ENCODE data around the gene NR2E1.

Gene NR2E1

DNA sequence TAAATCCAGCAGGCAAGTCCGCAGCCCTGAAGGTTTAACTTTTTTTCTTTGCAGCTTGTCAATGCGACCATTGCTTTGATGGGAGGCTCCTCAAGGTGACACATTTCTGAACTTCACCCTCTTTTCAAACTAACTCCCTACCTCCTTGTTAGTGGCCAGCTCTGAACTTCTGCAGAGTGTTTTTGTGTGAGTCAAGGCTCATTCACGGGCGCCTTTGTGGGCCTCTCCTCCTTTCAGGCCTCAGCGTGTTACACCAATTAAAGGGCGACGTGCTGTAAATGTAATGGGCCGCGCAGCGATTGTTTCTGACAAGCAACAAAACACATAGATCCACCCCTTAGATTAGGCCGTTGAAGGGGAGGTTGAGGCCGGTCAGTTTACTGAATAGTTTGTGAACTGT lies 45.5 kb upstream of the NR2E1 start:
- TF ChIP-seq, protein P1, sequence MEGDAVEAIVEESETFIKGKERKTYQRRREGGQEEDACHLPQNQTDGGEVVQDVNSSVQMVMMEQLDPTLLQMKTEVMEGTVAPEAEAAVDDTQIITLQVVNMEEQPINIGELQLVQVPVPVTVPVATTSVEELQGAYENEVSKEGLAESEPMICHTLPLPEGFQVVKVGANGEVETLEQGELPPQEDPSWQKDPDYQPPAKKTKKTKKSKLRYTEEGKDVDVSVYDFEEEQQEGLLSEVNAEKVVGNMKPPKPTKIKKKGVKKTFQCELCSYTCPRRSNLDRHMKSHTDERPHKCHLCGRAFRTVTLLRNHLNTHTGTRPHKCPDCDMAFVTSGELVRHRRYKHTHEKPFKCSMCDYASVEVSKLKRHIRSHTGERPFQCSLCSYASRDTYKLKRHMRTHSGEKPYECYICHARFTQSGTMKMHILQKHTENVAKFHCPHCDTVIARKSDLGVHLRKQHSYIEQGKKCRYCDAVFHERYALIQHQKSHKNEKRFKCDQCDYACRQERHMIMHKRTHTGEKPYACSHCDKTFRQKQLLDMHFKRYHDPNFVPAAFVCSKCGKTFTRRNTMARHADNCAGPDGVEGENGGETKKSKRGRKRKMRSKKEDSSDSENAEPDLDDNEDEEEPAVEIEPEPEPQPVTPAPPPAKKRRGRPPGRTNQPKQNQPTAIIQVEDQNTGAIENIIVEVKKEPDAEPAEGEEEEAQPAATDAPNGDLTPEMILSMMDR (IDR thresholded peaks at IDR 0.05): no peak

DNA sequence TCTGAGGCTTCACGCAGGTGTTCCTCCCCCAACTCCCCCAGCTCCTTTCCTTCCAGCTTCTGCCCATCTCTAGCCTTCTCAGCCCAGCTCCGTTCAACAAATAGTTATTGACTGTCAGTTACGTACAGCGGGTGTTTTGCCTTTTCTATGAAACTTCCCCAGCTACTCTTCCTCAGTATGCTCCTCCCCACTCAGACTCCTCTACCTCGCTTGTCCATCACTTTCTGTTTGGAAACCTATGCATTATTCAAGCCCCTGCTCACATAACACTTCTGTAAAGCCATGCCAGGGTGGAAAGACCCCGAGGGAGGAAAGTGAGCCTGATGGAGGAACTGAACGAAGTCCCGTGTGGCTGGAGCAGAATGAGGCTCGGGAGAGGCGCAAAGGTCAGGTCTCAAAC lies 44.2 kb upstream of the NR2E1 start:
- TF ChIP-seq, protein P1 (IDR thresholded peaks at IDR 0.05): no peak

DNA sequence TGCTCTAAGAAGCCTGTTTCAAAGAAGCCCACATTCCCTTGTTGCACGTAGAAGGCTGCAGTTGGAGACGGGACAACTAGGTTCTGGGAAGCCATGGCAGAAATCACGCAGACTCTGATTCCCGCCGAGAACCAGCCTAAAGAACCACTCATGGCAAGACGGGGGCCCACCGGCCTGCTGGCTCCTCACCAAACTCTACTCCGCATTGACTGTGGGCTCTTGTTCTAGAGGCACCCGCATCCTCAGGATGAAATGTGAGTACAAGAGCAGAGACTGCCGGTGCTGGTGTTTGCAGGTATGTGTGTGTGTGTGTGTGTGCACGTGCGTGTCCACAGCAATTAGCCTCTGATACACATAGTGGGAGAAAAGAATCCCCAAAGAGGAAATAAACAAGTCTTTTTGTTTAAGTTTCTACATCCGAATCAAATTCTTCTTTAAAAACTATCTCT lies 42.3 kb upstream of the NR2E1 start:
- TF ChIP-seq, protein P1 (IDR thresholded peaks at IDR 0.05): no peak

DNA sequence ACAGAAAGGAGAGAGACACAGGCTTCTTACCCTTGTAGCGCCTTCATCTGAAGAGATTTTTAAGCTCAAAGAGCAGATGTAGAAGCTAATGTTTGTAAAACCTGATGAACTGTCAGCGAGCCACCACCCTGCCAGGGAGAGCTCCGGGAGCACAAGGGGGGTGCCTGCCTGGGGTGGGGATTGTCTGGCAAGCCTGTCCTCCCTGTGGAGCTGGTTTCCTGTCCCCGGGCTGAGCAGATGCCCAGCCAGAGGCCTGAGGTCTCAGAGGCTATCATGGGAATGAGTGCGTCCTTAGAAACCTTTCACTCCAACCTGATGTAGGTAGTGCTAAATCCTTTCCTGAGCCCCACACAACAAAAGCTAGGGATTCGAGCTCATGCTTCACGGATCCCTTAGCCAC lies 41.9 kb upstream of the NR2E1 start:
- TF ChIP-seq, protein P1 (IDR thresholded peaks at IDR 0.05): no peak

DNA sequence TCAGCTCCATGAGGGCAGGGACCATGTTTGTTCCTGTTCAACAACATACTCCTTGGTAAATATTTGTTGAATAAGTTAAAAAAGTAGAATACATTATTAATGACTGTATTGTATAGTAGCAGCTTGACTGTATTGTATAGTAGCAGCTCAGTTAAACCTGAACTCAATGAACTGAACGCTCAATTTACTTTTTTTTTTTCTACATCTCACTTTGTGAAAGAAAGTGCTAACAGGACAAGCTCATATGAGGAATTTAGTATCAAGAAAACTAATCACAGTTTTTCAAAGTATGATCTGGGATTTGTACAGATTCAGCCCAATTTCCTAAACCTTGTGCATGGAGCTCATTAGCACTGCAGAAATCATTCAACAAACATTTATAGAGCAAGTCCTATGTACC lies 38.8 kb upstream of the NR2E1 start:
- TF ChIP-seq, protein P1 (IDR thresholded peaks at IDR 0.05): no peak

DNA sequence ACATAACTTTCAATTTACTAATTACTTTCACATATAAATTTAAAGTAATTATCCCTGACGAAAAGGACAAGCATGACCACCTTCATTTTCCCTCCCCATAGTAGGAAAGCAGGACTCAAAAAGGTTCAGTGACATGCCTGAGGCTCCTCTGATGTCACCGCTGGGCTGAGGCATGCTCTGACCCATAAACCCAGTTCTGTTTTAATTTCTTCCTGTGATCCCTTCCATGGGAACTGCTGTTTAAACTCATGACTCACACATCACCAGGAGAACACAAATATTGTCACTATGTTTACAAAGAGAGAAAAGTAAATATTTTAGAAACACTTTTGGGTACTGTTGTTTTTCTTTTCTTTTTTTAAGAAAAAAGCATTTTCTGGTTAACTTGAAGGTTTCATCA lies 38.0 kb upstream of the NR2E1 start:
- TF ChIP-seq, protein P1 (IDR thresholded peaks at IDR 0.05): no peak

DNA sequence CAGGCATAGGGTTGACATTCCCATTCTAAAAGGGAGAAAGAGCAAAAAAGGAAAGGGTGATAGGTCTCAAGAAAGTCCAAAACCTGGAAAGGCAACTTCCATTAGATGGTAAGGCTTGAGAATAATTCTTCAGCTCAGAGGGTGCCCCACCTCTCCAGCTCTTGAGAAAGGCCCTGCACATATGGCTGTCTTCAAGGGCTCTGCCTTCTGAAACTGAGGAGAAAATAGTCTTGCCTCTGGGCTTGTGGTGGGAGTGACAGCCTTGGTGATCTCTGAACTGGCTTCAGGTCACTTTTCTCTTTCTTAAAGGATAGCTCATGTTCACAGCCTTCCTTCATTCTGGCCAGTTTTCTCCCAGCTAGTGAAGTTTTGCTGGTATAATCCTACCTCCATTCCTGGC lies 35.6 kb upstream of the NR2E1 start:
- TF ChIP-seq, protein P1 (IDR thresholded peaks at IDR 0.05): no peak

DNA sequence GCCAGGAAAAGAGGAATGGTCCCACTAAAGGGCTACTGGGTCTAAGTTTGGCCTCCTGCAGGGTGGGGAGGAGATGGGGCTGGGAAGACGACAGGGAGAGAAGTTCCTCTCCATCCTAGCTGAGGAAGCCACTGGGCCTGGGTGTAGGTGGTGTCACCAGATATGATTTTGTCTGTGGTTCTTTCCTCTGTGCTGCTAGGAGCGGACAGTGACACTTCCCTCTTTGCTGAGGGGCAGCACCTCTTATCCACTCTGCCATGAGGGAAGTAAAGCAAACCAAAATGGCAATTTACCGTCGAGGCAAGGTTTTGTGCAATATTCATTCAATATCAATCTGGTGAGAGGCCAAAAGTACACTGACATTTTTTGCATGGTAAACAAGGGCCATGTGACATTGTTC lies 33.0 kb upstream of the NR2E1 start:
- TF ChIP-seq, protein P1 (IDR thresholded peaks at IDR 0.05): no peak
